GM23248 (cell line): Measurements from ENCODE around the gene DENND5B.

Experiments
- EZH2 ChIP-seq: fragments of 200-600 bp; sonication (generic); IDR thresholded peaks from 2 replicates; pipeline ENCODE4 v1.6.1; 2018; ENCODE audit warnings: antibody characterized with exemption, mild to moderate bottlenecking; ENCODE audit not compliant: insufficient read depth, poor library complexity, severe bottlenecking
- EZH2phosphoT487 ChIP-seq: fragments of 200-600 bp; sonication (generic); IDR thresholded peaks from 2 replicates; pipeline ENCODE4 v1.6.1; 2018; ENCODE audit warnings: antibody characterized with exemption, moderate library complexity, mild to moderate bottlenecking, low read depth; ENCODE audit not compliant: insufficient read depth

GRCh38 chr12:31524791-31525495 is 66.0 kb downstream of the DENND5B start:
- no peak for TF ChIP-seq EZH2phosphoT487
- TF ChIP-seq EZH2 = no peak
